Panc1 (cell line): ENCODE measurements around the gene KYNU.

ENCODE experiments used
- CTCF ChIP-seq: fragments of 450-650 bp; IDR thresholded peaks from 2 replicates; pipeline ENCODE4 v1.5.1; 2017; ENCODE audit warnings: mild to moderate bottlenecking
- POLR2AphosphoS5 ChIP-seq: IDR thresholded peaks from 2 replicates; pipeline ENCODE4 v1.6.1; 2012; ENCODE audit warnings: mild to moderate bottlenecking, low read depth, low read length, moderate library complexity
- TCF7L2 ChIP-seq: IDR thresholded peaks from 2 replicates; pipeline ENCODE4 v1.6.1; 2011; ENCODE audit warnings: mild to moderate bottlenecking, low read depth, low read length, inconsistent platforms

GRCh38 chr2:142869461-142870106 lies 7.9 kb upstream of the KYNU start:
- TF ChIP-seq CTCF (no peak), POLR2AphosphoS5 (no peak), TCF7L2 (no peak)
